ENCODE results near the gene CCDC150. TPM values are rescaled to one million over a fixed set of nuclear protein-coding genes. Genes with fewer than 3 reads are reported as not detected.
"Not testable (repeated sequence)": the region's sequence is repeated elsewhere in the genome, so short reads cannot be mapped to it uniquely, and the experiment has no call there.

CCDC150 gene
- total RNA-seq, 2 donors from 2014 or later, result 12.0 to 43.5 TPM

- no peak overlapping the region for H3K27ac Mint-ChIP-seq
- ATAC-seq (no peak), DNase-seq (ENCODE audit: low spot score) (no peak)
- no peaks in the 10 kb centered on the region for H3K9me3 Mint-ChIP-seq
- H3K4me3 Mint-ChIP-seq, result no peak overlapping the region
- no peaks in the 10 kb centered on the region for H3K36me3 Mint-ChIP-seq
- H3K27me3 Mint-ChIP-seq, result peaks cover 8 to 20% of the 10 kb centered on the region in 2 donors
- no peaks in the 10 kb centered on the region for H3K4me1 Mint-ChIP-seq (ENCODE audit: low read depth in 2 of 2)
Measured at GRCh38 chr2:196606516-196606915, 33.0 kb upstream of the CCDC150 start.

GRCh38 chr2:196607073-196607472 is 32.4 kb upstream of the CCDC150 start:
- H3K4me3 Mint-ChIP-seq, result no peak overlapping the region
- ATAC-seq (no peak), DNase-seq (ENCODE audit: low spot score) (no peak)
- H3K4me1 Mint-ChIP-seq (ENCODE audit: low read depth in 2 of 2), result no peaks in the 10 kb centered on the region
- H3K36me3 Mint-ChIP-seq, result no peaks in the 10 kb centered on the region
- H3K27ac Mint-ChIP-seq, result no peak overlapping the region
- no peaks in the 10 kb centered on the region for H3K9me3 Mint-ChIP-seq
- peaks cover 8 to 16% of the 10 kb centered on the region in 2 donors for H3K27me3 Mint-ChIP-seq

GRCh38 chr2:196607896-196608295 is 31.6 kb upstream of the CCDC150 start:
- not testable (repeated sequence) for H3K27ac Mint-ChIP-seq; H3K4me3 Mint-ChIP-seq; DNase-seq (ENCODE audit: low spot score); H3K36me3 Mint-ChIP-seq; ATAC-seq; H3K9me3 Mint-ChIP-seq; H3K4me1 Mint-ChIP-seq (ENCODE audit: low read depth in 2 of 2)
- H3K27me3 Mint-ChIP-seq, result peaks cover 8 to 12% of the 10 kb centered on the region in 2 donors

GRCh38 chr2:196609806-196610205 is 29.7 kb upstream of the CCDC150 start:
- Mint-ChIP-seq H3K4me3 (no peak overlapping the region), H3K27me3 (peaks cover 8 to 12% of the 10 kb centered on the region in 2 donors), H3K4me1 (ENCODE audit: low read depth in 2 of 2) (no peaks in the 10 kb centered on the region), H3K9me3 (no peaks in the 10 kb centered on the region), H3K36me3 (no peaks in the 10 kb centered on the region), H3K27ac (no peak overlapping the region)
- ATAC-seq (no peak), DNase-seq (ENCODE audit: low spot score) (no peak)

- Mint-ChIP-seq H3K27me3 (peaks cover 7 to 8% of the 10 kb centered on the region in 2 donors), H3K4me1 (ENCODE audit: low read depth in 2 of 2) (no peaks in the 10 kb centered on the region), H3K4me3 (no peak overlapping the region), H3K9me3 (no peaks in the 10 kb centered on the region), H3K27ac (no peak overlapping the region), H3K36me3 (no peaks in the 10 kb centered on the region)
- ATAC-seq, result no peak
- DNase-seq (ENCODE audit: low spot score), result no peak
Measured at GRCh38 chr2:196610796-196611195, 28.7 kb upstream of the CCDC150 start.

GRCh38 chr2:196613302-196613701 is 26.2 kb upstream of the CCDC150 start:
- Mint-ChIP-seq H3K4me1 (ENCODE audit: low read depth in 2 of 2) (no peaks in the 10 kb centered on the region), H3K27me3 (peaks cover 6 to 8% of the 10 kb centered on the region in 2 donors), H3K36me3 (no peaks in the 10 kb centered on the region), H3K27ac (no peak overlapping the region), H3K9me3 (no peaks in the 10 kb centered on the region), H3K4me3 (no peak overlapping the region)
- ATAC-seq (no peak), DNase-seq (ENCODE audit: low spot score) (no peak)

GRCh38 chr2:196617430-196617829 is 22.1 kb upstream of the CCDC150 start:
- H3K4me3 Mint-ChIP-seq, result no peak overlapping the region
- DNase-seq (ENCODE audit: low spot score), result no peak
- H3K36me3 Mint-ChIP-seq, result no peaks in the 10 kb centered on the region
- no peak for ATAC-seq
- H3K4me1 Mint-ChIP-seq (ENCODE audit: low read depth in 2 of 2), result no peaks in the 10 kb centered on the region
- H3K27me3 Mint-ChIP-seq, result peaks cover 17 to 31% of the 10 kb centered on the region in 2 donors
- H3K9me3 Mint-ChIP-seq, result no peaks in the 10 kb centered on the region
- no peak overlapping the region for H3K27ac Mint-ChIP-seq

GRCh38 chr2:196618661-196619060 is 20.9 kb upstream of the CCDC150 start:
- Mint-ChIP-seq H3K9me3 (no peaks in the 10 kb centered on the region), H3K4me1 (ENCODE audit: low read depth in 2 of 2) (no peaks in the 10 kb centered on the region), H3K27me3 (peaks cover 25 to 42% of the 10 kb centered on the region in 2 donors), H3K4me3 (no peak overlapping the region), H3K27ac (no peak overlapping the region), H3K36me3 (no peaks in the 10 kb centered on the region)
- no peak for DNase-seq (ENCODE audit: low spot score)
- ATAC-seq, result no peak

- Mint-ChIP-seq H3K9me3 (peaks cover 4% of the 10 kb centered on the region), H3K27me3 (peaks cover 15 to 41% of the 10 kb centered on the region in 2 donors), H3K4me1 (ENCODE audit: low read depth in 2 of 2) (no peaks in the 10 kb centered on the region), H3K27ac (no peak overlapping the region), H3K36me3 (peaks cover 9% of the 10 kb centered on the region), H3K4me3 (no peak overlapping the region)
- ATAC-seq (no peak), DNase-seq (ENCODE audit: low spot score) (no peak)
Measured at GRCh38 chr2:196630531-196630930, 9.0 kb upstream of the CCDC150 start.

- Mint-ChIP-seq H3K36me3 (peaks cover 9% of the 10 kb centered on the region), H3K9me3 (peaks cover 4% of the 10 kb centered on the region), H3K4me3 (no peak overlapping the region), H3K4me1 (ENCODE audit: low read depth in 2 of 2) (peaks cover 1 to 14% of the 10 kb centered on the region in 2 donors), H3K27ac (no peak overlapping the region), H3K27me3 (peaks cover 9 to 30% of the 10 kb centered on the region in 2 donors)
- ATAC-seq (no peak), DNase-seq (ENCODE audit: low spot score) (no peak)
Measured at GRCh38 chr2:196635156-196635555, 4.4 kb upstream of the CCDC150 start.

- Mint-ChIP-seq H3K27me3 (peaks cover 2 to 6% of the 10 kb centered on the region in 2 donors), H3K27ac (peak overlapping the region; percentile 31 to 78), H3K36me3 (no peaks in the 10 kb centered on the region), H3K9me3 (no peaks in the 10 kb centered on the region), H3K4me3 (peak overlapping the region; percentile 80), H3K4me1 (ENCODE audit: low read depth in 2 of 2) (peaks cover 12 to 23% of the 10 kb centered on the region in 2 donors)
- ATAC-seq (no peak), DNase-seq (ENCODE audit: low spot score) (no peak)
Measured at GRCh38 chr2:196638765-196639164, 750 bp upstream of the CCDC150 start.

- H3K27ac Mint-ChIP-seq, result peak overlapping the region; percentile 31 to 78
- DNase-seq (ENCODE audit: low spot score) (no peak), ATAC-seq (no peak)
- H3K9me3 Mint-ChIP-seq, result no peaks in the 10 kb centered on the region
- H3K4me1 Mint-ChIP-seq (ENCODE audit: low read depth in 2 of 2), result peaks cover 12 to 23% of the 10 kb centered on the region in 2 donors
- H3K27me3 Mint-ChIP-seq, result peaks cover 2 to 6% of the 10 kb centered on the region in 2 donors
- H3K36me3 Mint-ChIP-seq, result no peaks in the 10 kb centered on the region
- H3K4me3 Mint-ChIP-seq, result peak overlapping the region; percentile 80
Measured at GRCh38 chr2:196640031-196640548, 575 bp downstream of the CCDC150 start.

- Mint-ChIP-seq H3K36me3 (peaks cover 36% of the 10 kb centered on the region), H3K27me3 (no peaks in the 10 kb centered on the region), H3K9me3 (peaks cover 24% of the 10 kb centered on the region), H3K4me3 (no peak overlapping the region), H3K4me1 (ENCODE audit: low read depth in 2 of 2) (no peaks in the 10 kb centered on the region), H3K27ac (no peak overlapping the region)
- no peak for DNase-seq (ENCODE audit: low spot score)
- no peak for ATAC-seq
Measured at GRCh38 chr2:196649202-196649601, 9.7 kb downstream of the CCDC150 start.

- Mint-ChIP-seq H3K4me1 (ENCODE audit: low read depth in 2 of 2) (no peaks in the 10 kb centered on the region), H3K27ac (no peak overlapping the region), H3K27me3 (no peaks in the 10 kb centered on the region), H3K36me3 (peaks cover 43% of the 10 kb centered on the region), H3K9me3 (peaks cover 24% of the 10 kb centered on the region), H3K4me3 (no peak overlapping the region)
- ATAC-seq (no peak), DNase-seq (ENCODE audit: low spot score) (no peak)
Measured at GRCh38 chr2:196651387-196652094, 12.0 kb downstream of the CCDC150 start.
